GM18867 (cell line): ENCODE measurements around the gene EVPL.
"Not testable (repeated sequence)": the region's sequence is repeated elsewhere in the genome, so short reads cannot be mapped to it uniquely, and the experiment has no call there.

Experiments used
- ATAC-seq: cut with Tn5 transposase; IDR thresholded peaks from one replicate; pipeline ENCODE4 v1.9.1; 2021; ENCODE audit warnings: mild to moderate bottlenecking, moderate library complexity; ENCODE audit not compliant: unreplicated experiment

The EVPL gene

DNA sequence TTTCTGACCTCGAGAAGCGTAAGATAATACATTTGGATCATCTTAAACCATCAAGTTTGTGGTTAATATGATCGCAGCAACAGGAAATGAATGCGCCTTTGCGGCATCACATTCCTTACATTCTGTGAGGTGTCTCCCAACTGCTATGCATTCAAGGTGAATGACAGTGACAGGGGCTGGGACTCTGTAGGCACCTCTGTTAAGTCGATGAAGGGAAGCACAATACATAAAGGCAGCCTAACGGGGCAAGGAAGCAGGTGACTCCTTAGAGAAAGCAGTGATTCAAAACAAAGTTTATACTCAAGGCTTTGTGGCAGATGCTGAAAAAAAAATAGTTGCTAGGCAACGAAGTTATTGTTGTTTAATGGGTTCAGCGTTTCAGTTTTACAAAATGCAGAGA, 21.6 kb upstream of the EVPL start:
- no peak for ATAC-seq

DNA sequence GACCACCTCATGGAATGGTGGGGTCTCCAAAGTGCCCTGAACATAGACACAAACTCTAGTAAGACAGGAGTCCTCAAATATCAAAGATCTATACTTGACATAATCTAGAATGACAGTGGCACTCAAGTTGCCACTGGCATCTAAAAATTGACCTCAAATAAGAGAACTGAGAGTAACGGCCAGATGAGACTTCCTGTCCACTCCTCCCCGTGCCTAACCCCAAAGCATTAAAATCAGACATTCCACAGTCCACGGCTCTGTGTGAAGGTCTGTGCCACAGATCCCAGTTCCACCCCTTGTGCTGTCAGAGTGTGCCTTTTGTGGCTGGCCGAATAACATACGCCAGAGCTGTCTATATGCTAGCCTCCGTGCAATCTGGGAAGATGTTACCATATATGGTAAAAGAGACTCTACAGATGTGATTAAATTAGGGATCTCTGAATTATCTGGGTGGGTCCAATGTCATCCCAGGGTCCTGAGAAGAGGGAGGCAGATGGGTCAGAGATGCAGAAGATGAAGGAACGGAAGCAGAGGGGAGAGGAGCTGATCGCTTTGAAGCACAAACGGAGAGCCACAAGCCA, 21.0 kb upstream of the EVPL start:
- ATAC-seq, result no peak

DNA sequence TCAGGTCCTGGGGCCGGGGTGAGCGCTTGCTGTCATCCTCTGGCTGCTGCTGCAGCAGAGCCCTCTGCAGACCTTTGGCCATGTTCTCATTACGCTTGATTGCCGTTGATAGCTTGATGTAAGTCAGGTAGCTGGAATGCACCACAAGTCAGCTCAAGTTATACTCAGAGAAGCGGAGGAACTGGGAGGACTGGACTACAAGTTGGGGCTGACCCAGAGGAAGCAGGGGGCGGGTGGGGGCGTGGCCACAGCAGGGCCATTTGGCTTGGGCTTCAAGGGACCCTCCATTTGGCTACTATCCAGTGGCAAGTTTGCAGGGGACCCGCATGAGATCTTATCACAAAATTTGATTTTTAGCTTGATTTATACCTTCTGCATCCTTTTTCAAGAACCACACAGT, 19.0 kb upstream of the EVPL start:
- no peak for ATAC-seq

DNA sequence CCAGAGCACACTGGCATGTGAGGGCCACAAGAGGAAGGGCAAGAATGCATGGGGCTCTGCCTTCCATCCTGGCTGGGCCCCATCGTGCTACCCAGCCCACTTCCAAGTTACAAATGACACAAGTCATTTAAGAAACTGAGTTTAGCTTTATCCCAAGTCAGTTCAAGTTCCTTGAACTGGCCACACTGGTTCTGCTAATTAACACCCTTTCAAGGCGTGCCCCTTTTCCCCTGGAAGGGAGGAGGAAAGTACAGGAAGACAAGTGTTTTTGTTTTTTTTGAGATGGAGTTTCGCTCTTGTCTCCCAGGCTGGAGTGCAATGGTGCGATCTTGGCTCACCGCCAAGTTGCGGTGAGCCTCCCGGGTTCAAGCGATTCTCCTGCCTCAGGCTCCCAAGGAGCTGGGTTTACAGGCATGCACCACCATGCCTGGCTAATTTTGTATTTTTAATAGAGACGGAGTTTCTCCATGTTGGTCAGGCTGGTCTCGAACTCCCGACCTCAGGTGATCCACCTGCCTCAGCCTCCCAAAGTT, 17.4 kb upstream of the EVPL start:
- not testable (repeated sequence) for ATAC-seq

DNA sequence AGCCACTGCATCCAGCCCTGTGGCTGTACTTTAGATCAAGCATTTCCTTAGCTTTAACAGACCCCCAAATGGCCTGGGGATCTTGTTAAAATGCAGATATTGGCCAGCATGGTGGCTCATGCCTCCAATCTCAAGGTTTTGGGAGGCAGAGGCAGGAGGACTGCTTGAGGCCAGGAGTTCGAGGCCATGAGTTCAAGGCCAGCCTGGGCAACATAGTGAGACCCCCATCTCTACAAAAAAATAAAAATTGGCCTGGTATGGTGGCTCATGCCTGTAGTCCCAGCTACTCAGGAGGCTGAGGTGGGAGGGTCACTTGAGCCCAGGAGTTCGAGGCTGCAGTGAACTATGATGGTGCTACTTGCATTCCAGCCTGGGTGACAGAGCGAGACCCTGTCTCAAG, 15.8 kb upstream of the EVPL start:
- not testable (repeated sequence) for ATAC-seq

DNA sequence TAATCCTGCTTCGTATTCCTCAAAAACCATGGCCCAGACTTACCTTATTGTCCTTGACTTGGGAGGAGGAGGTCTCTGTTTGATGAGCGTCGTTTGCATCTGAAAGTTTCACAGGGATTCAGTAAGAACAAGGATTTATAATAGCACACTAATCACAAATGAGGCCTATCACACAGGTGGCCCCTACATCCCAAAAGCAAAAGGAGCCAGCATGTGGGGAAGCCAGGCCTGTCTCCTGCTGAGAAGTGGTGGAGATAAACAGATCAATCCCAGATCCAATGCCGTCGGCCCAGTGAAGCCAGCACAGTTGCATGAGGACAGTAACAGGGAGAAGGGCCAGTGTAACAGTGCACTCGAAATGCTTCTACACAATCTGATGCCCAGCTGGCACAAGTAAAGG, 13.3 kb upstream of the EVPL start:
- ATAC-seq, result no peak

DNA sequence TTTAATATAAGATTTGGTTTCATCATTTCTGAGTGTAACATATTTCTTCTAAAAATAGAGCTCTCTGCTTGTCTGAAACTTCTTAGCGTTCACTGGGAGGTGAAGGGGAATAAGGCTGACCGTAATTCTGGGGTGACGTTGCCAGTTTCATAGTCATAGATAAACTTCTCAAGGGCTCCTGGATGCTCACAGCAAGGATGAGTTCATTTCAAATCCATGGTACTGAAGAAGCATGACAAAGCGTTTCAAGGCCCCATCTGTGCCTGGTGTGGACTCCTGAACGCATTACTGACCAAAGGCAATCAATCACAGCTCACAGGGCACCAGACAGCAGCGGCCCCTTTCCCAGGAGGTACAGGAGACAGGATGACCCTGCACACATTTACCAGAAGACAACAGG, 12.0 kb upstream of the EVPL start:
- ATAC-seq, result no peak

DNA sequence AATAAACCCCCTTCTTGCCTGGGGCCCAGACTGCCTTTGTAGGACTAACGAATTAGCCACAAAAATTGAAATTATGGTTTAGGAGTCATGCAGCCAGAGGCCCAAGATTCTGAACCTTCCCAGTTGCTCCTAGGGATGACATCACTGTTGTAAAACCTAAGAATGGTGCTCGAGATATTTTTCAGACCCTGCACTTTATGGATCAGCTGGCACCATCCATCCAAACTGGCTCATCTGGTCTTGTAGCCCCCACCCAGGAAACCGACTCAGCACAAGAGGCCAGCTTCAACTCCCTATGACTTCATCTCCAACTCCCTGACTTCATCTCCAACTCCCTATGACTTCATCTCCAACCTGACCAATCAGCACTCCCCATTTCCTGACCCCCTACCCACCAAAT, 10.9 kb upstream of the EVPL start:
- ATAC-seq, result no peak

DNA sequence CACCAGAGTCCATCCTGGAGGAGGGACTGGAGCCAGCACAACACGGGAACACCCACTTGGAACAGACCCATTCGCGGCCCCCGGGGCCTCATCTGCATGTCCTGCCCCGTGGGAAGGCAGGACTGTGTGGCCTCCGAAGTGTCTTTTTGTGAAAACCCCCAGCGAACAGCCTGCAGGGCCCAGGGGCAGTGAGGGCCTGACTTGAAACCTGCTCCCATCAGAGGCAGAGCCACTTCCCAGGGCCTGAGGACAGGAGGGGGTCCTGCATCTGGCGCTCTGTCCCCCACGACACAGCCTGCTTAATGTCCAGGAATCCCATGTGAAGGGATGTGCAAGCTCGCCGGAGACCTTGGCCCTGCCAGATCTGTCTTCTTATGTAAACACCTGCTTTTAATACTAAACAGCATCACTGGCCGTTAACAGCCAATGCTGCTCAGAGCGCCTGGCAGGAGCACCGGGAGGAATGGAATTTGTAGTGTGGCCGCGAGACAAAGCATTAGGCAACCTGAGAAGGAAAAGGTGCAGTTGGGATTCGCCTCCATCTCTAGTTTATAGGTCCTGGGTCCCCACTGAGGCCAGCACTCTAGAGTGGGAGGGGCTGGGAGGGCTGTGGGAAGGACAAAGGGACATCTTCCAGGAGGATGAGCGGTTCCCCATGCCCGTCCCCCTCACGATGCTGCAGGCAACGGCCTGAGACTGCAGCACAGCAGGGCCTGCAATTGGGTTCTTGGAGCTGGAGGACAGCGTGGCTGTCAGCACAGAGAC, 9.6 kb upstream of the EVPL start:
- no peak for ATAC-seq

DNA sequence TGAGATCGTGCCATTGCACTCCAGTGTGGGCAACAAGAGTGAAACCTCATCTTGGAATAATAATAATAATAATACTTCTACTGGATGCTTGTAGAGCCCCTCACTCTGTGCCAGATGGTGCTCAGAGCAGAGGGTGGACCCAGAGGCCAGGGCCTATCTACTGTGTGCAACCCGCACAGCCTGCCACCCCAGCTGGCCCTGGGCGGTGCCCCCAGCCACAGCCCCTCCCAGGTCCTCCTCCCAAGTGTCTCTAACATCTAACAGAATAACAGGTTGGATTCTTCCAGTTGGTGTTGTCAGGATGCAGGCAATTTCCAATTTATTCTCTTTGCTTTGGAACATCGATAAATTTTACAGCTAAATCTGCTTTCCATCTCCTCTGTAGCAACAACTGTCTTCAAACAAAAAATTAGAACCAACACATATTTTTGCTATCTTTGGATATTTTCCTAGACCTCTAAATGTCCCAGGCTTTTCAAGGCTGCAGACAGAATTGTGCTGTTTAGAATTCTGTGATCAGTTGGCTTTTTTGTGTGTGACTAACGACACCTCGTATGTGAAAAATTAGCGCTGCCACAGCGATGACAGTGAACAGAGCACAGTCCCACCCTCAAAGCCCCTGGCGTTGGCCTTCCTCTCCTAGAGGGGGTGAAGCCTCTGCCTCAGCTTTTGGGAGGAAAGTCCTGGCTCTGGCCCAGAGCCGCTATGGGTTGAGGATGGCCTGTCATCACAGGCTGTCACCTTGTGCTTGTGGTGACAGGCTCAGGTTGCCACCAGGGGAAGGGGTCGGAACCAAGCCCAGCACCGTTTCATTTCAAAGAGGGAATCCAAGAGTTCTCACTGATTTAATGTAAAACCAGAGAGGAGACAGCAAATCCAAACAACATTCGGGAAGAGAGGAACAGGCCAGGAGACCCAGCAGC, 7.6 kb upstream of the EVPL start:
- no peak for ATAC-seq

DNA sequence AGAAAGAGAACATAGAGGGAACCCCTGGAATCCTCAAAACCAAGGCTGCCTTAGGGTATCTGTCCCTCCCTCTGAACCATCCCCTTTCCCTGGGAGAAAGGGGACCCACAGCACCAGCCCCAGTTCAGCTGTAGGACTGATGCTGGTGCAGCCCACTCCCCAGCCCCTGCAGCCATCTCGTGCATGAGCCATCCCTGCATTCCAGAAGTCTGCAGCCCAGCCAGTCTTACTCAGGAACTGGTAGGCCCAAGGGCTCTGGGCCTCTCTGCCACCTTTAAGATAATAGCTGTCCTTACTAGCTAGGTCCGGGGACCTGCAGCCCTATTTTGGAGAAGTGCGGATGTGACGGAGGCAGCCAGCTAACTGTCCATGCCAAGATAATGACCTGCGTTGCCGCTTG, 6.0 kb upstream of the EVPL start:
- no peak for ATAC-seq

DNA sequence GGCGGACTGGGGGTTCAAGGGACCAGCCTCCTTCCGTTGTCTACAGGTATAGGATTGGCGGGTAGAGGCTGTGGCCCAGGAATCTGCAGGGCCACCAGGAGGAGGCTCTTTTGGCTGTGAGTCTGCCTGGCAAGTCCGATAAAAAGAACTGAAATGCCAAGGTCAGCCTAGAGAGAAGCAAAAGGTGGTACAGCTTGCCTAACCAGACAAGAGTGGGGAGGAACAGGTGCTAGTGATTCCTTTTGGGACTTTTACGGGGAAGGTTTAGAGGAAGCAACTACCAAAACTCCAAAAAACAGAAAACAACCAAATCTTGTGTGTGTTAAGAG, 5.6 kb upstream of the EVPL start:
- no peak for ATAC-seq

DNA sequence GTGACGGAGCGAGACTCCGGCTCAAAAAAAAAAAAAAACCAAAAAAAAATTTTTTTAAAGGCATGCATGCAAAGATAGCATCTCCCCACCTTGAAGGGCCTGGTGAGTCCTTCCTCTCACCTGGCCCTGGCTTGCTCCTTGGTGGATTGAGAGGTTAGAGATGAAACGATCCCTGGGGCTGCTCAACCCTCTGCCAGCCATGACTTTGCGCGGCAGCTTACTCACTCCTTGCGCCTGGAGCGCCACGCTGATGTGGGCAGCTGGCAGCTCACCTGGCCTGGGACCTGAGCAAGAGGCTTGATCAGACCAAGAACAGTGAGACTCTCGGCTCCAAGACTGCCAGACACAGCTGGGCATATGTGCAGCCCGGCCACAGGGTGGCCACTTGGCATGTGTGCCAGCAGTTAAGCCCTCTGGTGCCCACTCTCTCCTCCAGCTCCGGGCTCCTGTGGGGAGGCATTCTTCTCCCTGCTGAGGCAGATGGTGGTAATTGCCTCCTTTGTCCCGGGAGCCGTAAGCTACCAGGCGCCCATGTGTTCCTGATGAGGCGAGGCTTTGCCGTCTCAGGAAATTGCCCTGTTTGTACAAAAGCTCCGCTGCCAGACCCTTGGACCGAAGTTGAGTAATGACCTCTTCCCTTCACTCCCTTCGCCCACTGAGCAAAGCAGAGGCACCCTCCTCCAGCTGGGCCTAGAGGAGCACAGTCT, 5.1 kb upstream of the EVPL start:
- no peak for ATAC-seq

DNA sequence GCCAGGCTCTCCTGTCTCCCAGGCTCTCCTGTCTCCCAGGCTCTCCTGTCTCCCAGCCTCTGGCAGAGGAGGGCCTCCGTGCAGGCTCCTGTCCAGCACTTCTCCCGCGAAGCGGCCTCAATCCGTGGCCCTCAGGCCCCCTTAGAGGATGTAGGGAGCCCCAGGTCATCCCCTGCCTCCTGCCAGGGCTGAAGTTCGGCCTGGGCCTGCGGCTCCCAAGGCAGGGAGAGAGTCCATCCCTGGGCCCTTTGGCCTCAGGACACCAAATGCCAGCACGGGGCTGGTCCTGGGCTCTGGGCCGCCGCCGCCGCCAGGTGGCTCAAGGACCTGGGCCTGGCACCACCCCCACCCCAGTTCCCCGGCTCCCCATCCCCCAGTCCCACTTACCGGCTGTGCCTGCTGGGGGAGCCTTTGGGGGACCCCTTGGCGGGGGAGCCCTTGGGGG, 370 bp downstream of the EVPL start:
- no peak for ATAC-seq

DNA sequence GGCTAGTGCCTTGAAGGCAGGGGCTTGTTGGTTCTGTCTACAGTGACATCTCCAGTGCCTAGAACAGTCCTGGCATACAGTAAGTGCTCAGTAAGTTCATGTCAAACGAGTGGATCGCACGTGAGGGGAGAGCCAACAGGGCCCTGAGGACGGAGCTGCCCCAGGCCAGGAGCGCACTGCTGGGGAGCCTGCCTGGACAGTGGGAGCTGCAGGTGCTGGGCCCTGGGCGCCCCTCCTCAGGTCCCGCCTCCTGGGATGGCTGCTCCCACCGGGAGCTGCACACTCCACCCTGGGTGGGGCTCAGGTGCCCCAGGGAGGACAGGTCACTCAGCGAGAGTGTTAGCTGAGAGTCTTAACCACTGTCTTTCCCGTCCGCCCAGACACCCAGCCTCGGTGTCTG, 1.8 kb downstream of the EVPL start:
- no peak for ATAC-seq

DNA sequence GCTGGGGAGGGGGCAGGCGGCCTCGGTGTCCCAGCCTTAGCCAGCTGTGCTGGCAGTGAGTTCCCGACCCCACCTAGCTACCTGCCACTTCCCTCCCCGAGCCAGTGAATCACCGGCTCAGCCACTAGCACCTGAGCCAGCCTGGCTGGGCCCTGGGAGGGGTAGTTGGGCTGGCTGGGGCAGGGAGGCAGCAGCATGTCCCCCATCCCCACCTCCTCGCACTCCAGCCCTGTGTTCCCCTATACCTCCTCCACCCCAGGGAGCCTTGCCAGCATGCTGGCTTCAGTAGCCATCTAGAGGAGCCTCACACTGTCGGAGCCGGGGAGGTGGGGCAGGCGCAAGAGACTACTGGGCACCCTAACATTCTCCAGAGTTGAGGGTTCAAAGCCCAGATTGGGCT, 2.8 kb downstream of the EVPL start:
- no peak for ATAC-seq

DNA sequence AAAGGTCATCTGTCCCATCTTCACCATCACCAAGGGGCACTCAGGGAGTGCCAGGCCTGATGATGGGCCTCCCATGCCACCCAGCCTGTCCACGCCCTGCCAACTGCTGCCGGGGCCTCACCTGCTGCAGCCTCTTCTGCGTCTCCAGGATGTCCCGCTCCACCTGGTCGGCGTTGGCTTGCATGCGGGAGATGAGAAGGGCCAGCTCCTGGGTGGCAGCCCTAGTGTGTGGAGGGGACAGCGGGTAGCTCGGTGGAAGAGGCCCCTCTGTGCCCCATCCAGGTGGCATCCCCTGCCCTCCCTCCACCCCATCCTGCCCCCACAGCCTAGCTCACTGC, 3.2 kb downstream of the EVPL start:
- ATAC-seq, result no peak

DNA sequence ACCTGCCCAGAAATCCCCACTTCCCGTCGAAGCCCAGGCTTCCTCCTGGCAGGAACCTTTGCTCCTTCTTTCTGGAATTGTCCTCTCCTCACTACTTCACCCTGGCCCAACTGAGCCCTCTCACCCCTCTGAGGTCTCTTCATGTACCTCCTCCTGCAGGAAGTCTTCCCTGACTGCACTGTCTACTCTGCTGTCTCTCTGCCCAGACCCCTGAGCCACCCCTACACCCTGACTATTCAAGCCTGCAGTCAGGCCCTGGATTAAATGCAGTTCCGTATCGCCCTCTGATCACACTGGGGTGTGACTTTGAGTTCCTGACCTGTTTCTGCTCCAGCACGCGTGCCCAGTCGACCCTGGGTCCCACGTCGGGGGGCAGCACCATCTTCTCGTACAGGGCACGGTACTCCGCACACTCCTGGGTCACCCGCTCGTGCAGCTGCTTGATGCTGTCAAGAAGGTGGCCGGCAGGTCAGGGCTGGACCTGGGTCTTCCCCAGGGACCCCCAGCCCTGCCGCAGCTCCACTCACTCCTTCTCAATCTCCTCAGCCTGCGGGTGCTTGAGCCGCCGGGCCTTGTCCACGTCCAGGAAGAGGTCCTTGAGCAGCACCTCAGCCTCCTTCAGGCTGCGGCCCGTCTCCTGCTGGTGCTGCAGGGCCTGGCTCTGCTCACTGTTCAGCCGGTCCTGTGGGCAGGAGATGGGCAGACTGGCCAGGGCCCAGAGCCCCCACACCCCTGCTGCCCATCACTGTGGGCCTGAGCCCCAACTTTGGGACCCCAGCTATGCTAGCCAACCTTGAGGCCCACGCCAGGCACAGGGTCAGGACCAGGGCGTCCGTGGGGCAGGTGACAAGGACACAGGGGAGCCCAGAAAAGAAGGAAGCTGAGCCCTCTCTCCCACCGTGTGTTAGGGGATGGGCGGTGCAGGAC, 3.9 kb downstream of the EVPL start:
- no peak for ATAC-seq

DNA sequence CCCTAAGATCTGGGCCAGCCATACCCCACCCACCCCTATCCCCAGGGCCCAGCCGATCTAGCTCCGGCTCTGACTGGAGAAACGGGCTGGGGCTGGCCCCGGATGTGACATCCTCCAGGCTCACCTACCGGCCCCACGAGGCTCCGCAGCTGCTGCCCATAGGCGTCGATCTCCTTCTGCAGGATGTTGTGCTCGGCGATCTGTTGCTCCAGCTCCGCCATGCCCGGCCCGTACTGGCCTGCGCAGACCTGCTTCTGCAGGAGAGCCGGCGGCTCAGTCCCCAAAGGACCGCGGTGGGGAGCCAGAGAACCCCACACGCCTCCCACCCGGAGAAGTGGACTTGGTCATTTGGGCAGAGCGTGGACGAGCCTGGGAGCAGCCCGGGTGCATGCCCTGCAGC, 4.8 kb downstream of the EVPL start:
- ATAC-seq, result no peak

DNA sequence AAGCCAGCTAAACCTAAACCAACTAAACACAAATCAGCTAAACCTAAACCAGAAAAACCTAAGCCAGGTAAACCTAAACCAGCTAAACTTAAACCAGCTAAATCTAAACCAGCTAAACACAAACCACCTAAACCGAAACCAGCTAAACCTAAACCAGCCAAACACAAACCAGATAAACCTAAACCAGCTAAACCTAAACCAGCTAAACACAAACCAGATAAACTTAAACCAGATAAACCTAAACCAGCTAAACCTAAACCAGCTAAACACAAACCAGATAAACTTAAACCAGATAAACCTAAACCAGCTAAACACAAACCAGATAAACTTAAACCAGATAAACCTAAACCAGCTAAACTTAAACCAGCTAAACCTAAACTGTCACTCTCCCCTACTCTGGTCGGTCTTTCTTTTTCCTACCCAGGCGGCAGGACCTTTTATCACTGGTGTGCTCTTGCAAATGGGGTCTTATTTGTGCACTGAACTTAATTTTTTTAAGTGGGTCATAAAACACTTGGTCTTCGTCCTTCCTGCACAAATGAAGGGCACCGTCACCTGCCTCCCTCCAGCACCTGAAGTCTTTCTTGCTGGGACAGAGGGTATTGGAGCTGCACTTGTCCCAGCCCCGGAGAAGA, 7.2 kb downstream of the EVPL start:
- ATAC-seq, result no peak
